AG20443 (cell line): Measurements from ENCODE around the gene RPP25.
"Not testable (repeated sequence)": the region's sequence is repeated elsewhere in the genome, so short reads cannot be mapped to it uniquely, and the experiment has no call there.

Experiments used
- DNase-seq: peaks from one replicate; pipeline ENCODE4 v3.0.0; 2012; ENCODE audit warnings: low spot score, mixed read lengths

The RPP25 gene

DNA sequence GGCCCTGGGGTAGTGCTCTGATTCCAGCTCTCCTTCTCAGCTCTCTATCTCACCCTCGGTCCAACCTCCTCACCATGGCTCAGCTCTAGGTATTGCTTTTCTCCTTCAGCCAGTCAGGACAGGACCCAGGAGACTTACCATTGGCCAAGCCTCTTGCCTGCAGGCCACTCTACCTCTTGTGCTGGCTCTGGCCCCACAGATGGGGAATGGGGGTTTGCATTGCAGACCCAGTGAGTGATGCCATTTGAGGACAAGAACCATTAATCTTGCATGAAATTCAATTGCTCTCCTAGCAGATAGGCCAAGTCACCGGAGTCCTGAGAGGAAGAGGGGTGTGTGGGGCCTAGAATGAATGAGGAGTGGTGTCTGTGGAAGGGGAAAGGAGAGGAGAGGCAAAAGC lies 6.1 kb upstream of the RPP25 start:
- DNase-seq = no peak

DNA sequence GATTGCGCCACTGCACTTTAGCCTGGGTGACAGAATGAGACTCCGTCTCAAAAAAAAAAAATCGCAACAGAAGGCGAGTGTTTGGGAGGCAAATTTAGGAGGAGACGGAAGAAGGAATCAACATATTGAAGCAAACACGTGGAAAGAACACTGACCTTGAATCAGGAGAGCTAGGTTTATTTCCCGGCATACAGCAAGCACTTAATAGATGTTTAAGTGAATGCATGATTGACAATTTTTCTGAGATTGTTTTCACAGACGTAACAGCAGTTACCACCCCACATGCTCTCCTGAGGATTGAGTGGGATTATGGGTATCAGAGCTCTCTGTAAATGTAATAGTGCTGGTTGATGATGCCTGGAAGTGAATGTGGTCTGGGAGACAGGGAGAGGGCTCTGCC lies 5.6 kb upstream of the RPP25 start:
- no peak for DNase-seq

DNA sequence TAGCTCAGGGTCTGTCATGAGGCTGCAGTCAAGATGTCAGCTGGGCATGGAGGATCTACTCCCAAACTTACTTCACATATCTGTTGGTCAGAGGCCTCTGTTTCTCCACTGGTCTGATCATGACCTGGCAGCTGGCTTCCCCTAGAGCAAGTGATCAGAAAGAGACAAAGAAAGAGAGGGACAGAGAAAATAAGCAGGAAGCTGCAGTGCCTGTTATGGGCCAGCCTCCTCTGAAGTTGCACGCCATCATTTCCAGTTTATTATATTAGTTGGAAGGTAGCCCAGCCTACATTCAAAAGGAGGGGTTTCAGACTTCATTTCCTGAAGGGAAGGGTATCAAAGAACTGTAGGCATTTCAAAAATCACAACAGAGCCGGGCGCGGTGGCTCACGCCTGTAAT lies 5.0 kb upstream of the RPP25 start:
- no peak for DNase-seq

DNA sequence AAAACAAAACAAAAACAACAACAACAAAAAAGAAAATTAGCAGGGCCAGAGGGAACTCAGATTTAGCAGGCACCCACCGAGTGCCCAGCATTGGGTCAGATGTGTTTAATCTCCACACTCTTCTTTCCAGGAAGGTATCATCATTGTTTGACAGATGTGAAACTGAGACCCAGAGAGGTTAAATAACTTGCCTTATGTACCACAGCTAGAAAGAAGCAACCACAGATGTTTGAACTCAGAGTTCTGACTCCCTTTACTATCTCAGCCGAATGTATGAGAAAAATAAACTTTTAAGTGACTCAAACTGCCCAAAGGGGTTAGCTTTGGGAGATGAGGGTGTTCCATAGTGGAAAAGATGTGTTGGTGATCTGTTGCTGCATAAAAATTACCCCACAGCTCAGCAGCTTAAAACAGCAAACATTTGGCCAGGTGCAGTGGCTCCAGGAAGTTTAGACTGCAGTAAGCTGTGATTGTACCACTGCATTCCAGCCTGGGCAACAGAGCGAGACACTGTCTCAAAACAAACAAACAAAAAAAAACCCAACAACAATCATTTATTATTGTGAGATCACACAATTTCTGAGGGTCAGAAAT lies 4.5 kb upstream of the RPP25 start:
- no peak for DNase-seq

DNA sequence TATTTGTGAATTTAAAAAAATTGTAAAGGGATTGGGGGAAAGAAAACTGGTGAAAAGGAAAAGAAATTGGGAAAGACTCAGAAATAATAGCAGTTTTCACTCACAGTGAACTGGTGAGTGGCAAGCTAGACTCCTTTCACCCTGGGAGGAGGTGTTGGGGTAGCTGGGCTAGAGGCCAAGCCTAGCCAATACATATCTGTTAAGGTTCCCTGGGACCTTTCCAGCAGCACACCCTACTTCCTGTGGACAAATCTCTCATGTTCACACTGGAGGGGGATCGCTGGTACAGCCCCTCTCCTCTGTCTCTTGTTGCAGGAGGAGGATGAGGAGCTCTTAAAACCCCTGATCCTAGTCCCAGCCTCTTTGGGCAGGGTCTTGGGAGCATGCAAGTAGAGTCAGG lies 3.7 kb upstream of the RPP25 start:
- DNase-seq = no peak

DNA sequence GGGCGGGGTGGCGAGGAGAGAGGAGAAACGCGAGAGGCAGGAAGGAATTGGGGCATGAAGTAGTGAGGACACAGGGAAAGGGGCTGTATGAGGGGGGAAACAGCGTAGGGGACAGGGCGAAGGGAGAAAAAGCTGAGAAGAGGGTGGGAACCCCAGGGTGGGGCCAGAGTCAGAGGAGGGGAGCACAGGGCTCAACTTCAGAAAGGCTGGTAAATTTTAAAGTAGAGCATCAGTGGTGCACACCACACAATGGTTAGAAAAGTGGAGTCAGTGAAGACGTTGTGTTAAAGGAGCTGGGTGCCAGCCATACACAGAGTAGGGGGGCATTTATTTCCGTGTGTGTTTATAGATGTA lies 3.0 kb upstream of the RPP25 start:
- no peak for DNase-seq

DNA sequence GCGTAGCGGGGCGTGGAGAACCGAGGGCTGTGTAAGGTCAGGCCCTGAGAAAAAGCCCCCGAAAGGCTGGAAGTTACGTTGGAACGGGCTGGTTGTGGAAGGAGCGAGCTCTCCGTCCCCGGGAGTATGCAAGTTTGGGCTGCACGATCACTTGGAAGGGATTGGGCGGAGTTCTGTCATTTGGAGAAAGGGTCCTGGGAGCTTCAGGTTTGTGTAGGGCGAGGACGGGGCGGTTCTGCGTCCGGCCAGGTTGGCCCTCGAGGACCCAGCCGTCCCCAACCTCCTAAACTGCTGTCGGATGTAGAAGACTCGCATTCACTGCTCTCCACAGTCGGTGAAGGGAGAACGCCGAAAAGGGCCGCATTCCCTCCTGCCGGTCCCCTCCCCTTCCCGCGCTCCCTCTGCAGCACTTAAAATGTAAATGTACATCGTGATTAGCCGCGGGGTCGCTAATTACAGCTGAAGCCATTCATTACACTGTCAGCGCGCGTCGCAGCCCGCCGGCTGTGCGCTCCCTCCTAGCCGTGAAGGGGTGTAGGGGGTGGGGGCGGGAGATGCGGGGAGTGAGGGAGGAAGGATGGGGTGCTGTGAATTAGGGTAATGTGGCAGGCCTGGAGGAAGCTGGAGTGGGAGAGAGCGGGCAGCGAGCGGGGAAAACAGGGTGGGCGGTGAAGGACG lies 2.5 kb upstream of the RPP25 start:
- no peak for DNase-seq

DNA sequence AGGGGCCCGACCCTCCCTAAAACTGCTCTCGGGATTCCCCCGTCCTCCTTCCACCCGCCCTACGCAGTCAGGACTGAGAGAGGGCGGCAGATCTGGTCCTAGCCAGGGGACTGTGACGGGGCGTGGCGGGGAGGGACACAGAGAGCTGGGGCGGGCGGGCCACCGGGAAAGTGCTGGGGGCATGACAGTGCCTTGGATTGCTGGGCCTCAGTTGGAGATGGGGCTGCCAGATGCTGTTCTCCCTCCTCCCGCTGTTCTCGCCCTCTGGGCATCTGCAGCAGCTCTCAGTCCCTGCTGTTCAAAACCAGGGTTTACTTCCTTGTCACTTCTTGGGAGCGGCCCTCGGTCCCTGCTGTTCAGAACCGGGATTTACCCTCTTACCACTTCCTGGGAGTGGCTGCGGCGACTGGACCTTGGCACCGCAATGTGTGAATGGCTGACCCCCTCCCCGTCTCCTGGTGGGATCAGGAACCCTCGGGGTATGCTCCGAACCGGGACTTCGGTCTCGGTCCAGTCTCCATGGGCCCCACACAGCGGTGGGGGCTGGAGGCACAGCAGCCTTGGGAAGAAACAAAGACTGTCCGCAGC lies 1.8 kb upstream of the RPP25 start:
- DNase-seq = peak; percentile 81

DNA sequence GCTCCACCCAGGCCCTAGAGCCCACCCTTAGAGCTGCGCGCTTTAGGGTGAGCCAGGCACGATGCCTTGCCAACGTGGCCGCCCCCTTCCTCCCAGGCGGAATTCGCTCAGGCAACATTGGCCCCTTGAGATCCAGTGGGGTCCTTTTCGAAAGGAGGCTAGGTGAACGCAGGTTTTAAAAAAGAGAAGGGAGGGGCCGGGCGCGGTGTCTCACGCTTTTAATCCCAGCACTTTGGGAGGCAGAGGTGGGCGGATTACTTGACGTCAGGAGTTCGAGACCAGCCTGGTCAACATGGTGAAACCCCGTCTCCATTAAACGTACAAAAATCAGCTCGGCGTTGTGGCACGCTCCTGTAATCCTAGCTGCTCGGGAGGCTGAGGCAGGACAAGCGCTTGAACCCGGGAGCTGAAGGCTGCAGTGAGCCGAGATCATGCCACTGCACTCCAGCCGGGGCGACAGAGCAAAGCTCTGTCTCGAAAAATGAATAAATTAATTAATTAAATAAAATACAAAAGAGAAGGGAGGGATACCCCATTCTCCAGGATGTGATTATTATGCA lies 984 bp upstream of the RPP25 start:
- no peak for DNase-seq

DNA sequence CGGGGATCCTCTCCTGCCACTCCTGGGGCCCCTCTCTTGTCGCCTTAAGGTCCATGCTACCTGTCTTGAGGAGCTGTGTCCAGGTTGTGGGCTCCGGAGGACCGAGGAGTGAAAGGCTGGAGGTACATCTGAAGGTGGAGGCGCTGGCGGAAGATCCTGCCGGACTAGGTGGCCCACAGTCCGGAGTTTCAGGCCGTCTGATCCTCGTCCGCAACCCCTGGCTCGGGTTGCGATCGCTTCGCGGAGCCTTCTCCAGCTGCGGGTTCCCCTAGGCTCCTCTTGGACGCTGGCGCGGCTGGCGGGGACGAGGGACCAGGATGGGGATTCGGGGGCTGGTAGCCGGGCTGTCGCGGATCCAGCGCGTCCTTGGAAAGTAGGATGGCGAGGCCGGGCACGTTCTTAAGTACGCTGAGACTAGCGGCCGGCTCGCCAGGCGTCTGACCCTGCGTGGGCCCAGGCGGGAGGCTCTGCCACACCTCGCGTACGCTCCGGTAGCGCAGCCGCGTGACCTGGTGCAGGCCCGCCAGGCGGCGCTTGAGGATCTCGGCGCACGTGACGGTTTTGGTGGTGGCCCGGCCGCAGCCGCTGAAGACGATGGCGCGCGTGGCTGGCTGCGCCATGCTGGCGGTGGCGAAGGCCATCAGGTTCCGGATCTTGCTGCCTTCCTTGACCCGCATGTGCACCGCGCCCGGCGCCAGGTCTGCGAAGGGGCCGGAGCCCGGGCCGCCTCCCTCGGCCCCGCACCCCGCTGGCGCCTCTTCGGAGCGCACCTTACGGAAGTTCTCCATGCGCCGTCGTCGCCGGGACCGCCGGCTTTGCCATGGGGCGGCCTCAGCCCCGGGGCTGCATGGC lies 550 bp downstream of the RPP25 start:
- DNase-seq = peak; percentile 71

DNA sequence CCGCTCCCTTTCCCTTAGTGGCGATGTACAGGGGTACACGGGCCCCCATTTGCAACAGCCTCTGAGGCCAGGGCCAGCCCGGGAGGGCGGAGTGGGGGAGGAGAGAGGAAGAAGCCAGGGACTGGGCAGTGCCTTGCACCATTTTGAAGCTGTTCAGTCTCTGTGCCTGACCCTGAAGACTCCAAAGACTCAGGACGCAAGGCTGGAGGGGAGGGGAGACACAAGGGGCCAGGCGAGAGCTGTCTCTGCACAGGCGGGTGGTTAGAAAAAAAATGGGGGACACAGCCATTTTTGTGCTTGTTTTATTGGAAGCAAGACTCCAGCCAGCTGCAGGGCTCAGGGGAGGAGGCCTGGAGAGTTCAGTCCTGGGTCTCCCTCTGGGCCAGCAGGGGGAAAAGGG lies 1.6 kb downstream of the RPP25 start:
- DNase-seq = no peak

DNA sequence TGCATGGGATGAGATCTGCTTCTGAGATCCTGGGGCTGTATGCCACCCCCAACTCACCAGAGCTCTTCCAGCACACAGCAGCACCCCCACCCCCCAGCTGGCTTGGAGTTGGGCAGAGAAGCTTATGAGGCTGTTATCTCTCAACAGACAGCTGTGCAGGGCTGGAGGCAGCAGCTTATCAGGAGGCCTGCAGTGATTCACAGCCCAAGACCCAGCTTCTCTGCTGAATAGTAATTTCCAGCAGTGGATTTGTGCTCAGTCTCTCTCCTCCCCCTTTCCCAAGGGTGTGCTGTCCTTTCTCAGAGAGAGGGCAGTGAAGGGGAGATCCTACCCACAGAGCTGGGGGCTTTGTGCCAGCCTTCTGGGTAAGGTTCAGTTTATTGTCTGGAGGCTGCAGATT lies 2.1 kb downstream of the RPP25 start:
- no peak for DNase-seq

DNA sequence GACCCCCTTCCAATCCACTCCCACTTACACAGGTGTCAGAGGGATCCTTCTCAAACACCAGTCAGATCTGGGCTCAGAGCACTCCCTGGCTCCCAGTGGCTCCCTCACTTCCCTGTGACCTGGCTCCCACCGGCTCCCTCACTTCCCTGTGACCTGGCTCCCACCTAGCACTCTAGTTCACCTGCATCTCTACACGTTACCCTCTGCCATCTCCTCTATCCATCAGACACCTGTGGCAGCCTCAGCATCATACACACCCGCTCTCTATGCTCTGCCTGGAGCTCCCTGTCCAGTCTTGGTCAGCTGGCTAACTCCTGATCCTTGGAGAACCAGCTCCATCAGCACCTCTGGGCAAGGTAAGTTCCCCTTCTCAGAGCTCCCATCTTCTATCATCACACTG lies 5.6 kb downstream of the RPP25 start:
- no peak for DNase-seq

DNA sequence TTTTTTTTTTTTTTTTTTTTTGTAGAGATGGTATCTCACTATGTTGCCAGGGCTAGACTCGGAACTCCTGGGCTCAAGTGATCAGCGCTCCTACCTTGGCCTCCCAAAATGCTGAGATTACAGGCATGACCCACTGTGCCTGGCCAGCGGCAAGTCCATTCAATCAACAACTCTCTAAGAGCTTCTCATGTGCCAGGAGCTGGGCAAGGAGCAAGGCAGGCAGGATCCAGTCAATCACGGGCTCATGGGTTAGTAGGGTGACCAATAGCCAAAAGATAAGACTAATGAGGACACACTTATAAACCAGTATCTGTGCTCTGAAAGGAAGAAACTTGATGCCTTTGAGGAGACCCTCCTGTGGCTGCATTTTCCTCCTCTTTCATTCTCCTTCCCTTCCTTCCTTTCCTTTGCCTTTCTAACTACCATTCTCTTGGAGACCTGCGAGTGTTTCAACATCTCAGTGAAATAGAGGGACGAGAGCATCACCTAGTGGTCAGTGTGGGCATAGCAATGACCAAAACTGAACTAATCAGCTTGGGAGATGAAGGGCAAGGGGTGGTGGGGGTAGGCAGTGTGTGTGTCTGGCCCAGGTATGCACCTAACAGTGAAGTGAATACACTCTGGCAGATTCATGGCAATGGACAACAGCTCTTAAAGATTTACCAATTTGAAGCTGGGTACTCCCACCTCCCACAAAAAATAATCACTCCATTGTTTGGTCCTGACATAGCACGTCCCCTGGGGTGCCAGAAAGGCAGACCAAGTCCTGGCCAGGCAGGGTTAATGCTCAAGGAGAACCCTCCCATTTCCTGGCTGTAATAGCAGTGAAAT lies 6.3 kb downstream of the RPP25 start:
- DNase-seq = peak; percentile 76

DNA sequence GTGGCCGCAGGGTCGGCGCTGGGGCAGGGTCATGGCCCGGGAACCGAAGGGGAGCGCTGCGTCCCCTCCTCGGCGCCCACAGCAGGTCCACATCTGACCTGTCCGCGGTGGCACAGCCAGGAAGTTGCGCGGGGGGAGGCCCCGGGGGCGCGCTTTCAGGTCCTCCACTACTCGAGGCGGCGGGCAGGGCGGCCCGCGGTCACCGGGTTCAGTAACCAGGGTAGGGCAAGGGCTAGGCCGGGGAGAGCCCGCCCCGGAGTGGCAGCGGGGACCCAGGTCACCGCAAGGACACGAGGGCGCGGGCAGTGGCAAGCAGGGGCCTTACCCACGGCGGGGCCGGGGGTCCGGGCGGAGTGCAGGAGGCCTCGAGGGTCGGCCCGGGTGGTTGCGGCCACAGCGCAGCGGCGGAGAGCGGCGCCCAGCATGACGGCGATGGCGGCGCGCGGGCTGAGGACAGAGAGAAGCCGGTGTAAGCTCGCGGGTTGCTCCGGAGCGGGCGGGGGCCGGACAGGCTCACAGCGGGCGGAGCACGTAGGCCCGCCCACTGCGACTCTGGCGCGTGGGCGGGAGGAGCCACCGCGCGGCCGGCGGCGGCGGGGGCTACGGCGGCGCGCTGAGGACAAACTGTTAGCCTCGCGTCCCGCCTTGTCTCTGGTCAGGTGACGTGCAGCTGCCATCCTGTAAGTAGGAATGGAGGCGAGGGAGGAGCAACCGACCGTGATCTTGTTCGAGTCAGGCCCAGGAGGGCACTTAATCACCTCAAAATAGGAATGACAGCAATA lies 18.8 kb downstream of the RPP25 start, which contains the start of gene COX5A:
Gene COX5A, minus strand, starts transcription at position 484 of the 782 bp plus-strand sequence. Its CDS starts 59 bp downstream, at position 425.
- DNase-seq = peak; percentile 98

DNA sequence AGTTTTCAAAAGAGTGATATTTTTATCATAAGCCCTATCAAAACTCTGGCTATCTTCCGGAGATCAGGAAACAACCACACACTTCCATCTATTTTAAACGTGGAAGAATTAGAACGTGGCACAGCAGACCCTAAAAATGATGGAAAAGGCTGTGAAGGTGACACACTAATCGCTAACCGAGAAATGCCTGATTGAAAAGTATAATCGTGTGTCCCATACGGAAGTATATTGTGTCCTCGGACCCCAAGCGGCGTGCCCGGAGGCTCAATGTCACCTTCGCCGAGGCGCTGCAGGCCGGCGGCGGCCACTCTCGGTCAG lies 19.3 kb downstream of the RPP25 start:
- DNase-seq = no peak

DNA sequence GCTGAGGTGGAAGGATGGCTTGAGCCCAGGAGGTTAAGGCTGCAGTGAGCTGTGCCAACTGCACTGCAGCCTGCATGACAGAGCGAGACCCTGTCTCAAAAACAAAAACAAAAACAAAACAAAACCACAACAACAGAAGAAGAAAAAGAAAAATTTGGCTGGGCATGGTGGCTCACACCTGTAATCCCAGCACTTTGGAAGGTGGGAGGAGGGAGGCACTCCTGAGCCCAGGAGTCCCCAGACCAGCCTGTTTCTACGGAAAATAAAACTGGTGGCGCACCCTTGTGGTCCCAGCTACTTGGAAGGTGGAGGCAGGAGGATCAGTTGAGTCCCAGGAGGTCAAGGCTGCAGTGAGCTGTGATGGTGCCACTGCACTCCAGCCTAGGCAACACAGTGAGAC lies 21.4 kb downstream of the RPP25 start:
- not testable (repeated sequence) for DNase-seq

DNA sequence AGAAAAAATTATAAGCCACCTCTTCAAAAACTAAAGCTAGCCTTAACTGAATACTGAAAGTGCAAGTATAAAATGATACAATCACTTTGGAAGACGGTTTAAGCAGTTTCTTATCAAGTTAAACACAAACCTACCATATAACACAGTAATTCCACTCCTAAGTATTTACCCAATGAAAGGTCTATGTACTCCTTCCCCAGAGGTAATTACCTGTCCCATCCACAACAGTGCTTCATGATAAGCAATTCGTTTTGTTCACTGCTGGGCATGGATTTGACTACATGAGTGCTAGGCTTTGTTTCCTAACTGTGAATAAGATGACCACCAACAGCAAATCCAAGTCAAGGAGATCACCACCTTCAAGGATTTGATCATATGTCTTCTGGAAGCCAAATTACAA lies 23.0 kb downstream of the RPP25 start:
- no peak for DNase-seq

DNA sequence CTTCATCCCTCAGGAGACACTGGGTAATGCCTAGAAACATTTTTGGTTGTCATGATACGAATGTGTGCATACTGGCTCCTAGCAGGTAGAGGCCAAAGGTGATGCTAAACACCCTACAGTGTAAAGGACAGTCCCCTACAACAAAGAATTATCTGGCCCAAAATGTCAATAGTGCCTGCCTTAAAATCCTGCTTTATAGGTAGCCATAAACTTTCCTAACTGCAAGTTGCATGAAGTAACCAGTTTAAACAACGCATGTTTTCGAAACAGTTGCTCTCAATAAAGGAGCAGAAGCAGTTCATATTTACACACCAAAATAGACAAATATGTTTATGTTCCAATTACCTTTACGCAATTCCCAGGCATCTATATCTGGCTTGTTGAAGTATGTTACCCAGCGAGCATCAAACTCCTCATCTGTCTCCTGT lies 27.8 kb downstream of the RPP25 start:
- DNase-seq = no peak

DNA sequence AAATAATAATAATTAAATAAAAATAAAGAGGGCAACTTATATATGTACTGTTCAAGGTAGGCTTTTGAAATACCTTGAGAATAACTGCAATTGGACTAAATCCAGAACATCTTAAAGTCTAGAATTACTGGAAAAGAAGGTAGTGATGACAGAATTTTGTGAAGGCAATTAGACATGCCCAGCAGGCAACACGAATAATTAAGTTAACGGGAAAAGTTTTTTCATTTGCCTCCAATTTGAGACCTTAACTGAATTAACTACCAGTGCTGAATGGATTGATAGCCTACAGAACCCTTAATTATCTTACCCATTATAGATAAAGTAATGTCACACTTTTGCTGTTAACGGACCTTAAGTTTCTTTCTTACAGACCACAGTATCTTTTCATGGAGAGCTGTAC lies 32.0 kb downstream of the RPP25 start:
- no peak for DNase-seq

DNA sequence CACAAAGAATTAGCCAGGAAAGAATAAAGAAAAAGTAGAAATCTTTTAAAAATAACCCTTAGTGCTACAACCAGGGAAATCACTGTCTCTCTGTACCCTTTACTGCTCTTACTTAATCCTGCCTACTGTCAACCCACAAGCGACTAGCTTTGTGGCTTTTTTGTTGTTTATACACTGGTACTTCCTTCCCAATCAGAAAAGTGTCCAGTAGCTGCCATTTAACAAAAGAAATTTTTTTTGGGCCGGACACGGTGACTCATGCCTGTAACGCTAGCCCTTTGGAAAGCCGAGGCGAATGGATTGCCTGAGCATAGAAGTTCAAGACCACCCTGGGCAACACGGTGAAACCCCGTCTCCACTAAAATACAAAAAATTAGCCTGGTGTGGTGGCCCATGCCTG lies 36.1 kb downstream of the RPP25 start:
- DNase-seq = no peak
